Measurements from ENCODE around the gene USP32.

- TF ChIP-seq POLR2A (IDR thresholded peaks at IDR 0.05; ENCODE audit: low read length) (no peak), GATA1 (IDR thresholded peaks at IDR 0.05; ENCODE audit: low read depth, low read length) (no peak)
These were observed 232.5 kb downstream of the USP32 start for GRCh38 chr17:60159479-60159866.
